ENCODE results near the gene ZNF691.
"Not testable (repeated sequence)": the region's sequence is repeated elsewhere in the genome, so short reads cannot be mapped to it uniquely, and the experiment has no call there.

The ZNF691 gene

DNA sequence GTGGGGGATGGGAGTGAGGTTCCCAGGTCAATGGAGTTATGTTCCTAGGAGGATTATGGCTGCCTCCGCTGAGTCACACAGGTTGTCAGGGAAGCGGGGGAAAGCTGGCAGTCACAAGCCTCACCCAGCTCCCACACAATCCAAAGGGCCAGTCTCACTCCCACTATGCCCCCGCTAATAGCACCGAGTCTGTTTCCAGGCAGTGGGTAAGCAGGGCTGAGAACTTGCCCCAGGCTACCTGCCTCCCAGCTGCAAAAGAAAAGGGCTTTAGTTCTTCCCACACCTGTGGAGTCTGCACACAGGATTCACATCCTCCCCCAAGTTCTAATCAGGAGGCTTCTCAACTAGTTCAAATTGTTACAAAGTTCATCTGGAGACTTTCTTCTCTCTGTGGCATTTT is 53.5 kb downstream of the ZNF691 start:
- not testable (repeated sequence) for H3K9me3 ChIP-seq (ENCODE audit: insufficient read depth, low read depth, low read length); H3K4me3 ChIP-seq (ENCODE audit: low read length); H3K36me3 ChIP-seq (ENCODE audit: insufficient read depth, low read depth, low read length); H3K27me3 ChIP-seq (ENCODE audit: insufficient read depth, low read length); H3K4me1 ChIP-seq (ENCODE audit: insufficient read depth, low read length); H3K27ac ChIP-seq (ENCODE audit: low read length); H3K9ac ChIP-seq (ENCODE audit: low read depth, low read length)

Data from iPS-20b (cell line).